SK-N-SH (cell line): Measurements from ENCODE around the gene MYO15A. TPM values are rescaled to one million over a fixed set of nuclear protein-coding genes. Genes with fewer than 3 reads are reported as not detected.
A peak's percentile ranks its signal among the peaks of the same experiment; 100 is the strongest.

Experiments used
- CTCF ChIA-PET: fragments of 300-600, 350-600 bp; formaldehyde crosslinking; extraction: SDS; loops from one replicate; lab custom pipeline; 2021; lab: Yijun Ruan, JAX
- POLR2A ChIA-PET: fragments of 350-600 bp; sonication (Branson Sonifier 250); formaldehyde crosslinking; extraction: SDS; loops from one replicate; lab custom pipeline; 2020; ENCODE audit warnings: antibody characterized with exemption, inconsistent platforms; lab: Yijun Ruan, JAX
- DNase-seq: peaks from one replicate; pipeline ENCODE4 v3.0.0; 2012
- H2AFZ ChIP-seq: fragments of 200-600 bp; sonication (generic); 2 replicates; pipeline ENCODE4 v1.8.1; 2016; ENCODE audit warnings: antibody characterized with exemption, mild to moderate bottlenecking, low read depth
- H3F3A ChIP-seq: fragments of 200-600 bp; sonication (generic); replicated peaks from 2 replicates; pipeline ENCODE3; 2016; ENCODE audit warnings: antibody characterized with exemption, mild to moderate bottlenecking; ENCODE audit not compliant: insufficient read depth
- H3K27ac ChIP-seq, 2 experiments: fragments of 200-500 bp in 1 of 2; fragments of 200-600 bp in 1 of 2; sonication (Bioruptor generic) in 1 of 2; sonication (generic), shearing (Covaris generic) in 1 of 2; 2 replicates each; pipeline versions ENCODE4 v1.5.1 to v1.6.1; 2014 to 2016; ENCODE audit warnings: low read depth in 2 of 2, inconsistent platforms in 1 of 2, low read length in 1 of 2, mild to moderate bottlenecking in 1 of 2, mixed read lengths in 1 of 2
- H3K27me3 ChIP-seq: fragments of 200-600 bp; sonication (generic), shearing (Covaris generic); 2 replicates; pipeline ENCODE4 v1.6.1; 2016; ENCODE audit warnings: mixed run types; ENCODE audit not compliant: insufficient read depth
- H3K36me3 ChIP-seq, 2 experiments: fragments of 200-500 bp in 1 of 2; fragments of 200-600 bp in 1 of 2; sonication (Bioruptor generic) in 1 of 2; sonication (generic) in 1 of 2; replicated peaks in 1 of 2; 2 replicates each; pipeline versions ENCODE3 to v1.5.1; 2014 to 2016; ENCODE audit warnings: low read length in 1 of 2, mild to moderate bottlenecking in 1 of 2; ENCODE audit not compliant: insufficient read depth in 2 of 2, control insufficient read depth in 1 of 2
- H3K4me1 ChIP-seq, 2 experiments: fragments of 200-500 bp in 1 of 2; fragments of 200-600 bp in 1 of 2; sonication (Bioruptor generic) in 1 of 2; sonication (generic), shearing (Covaris generic) in 1 of 2; 2 replicates each; pipeline versions ENCODE4 v1.5.1 to v1.6.1; 2014 to 2016; ENCODE audit warnings: low read depth in 1 of 2, low read length in 1 of 2, mixed run types in 1 of 2; ENCODE audit not compliant: insufficient read depth in 2 of 2, control insufficient read depth in 1 of 2
- H3K4me2 ChIP-seq: fragments of 200-600 bp; sonication (generic), shearing (Covaris generic); 2 replicates; pipeline ENCODE4 v1.6.1; 2017; ENCODE audit warnings: mixed run types
- H3K4me3 ChIP-seq, 2 experiments: fragments of 200-500 bp in 1 of 2; fragments of 200-600 bp in 1 of 2; sonication (Bioruptor generic) in 1 of 2; sonication (generic), shearing (Covaris generic) in 1 of 2; 2 replicates each; pipeline versions ENCODE4 v1.5.1 to v1.8.1; 2014 to 2016; ENCODE audit warnings: low read depth in 2 of 2, inconsistent platforms in 1 of 2, low read length in 1 of 2, mild to moderate bottlenecking in 1 of 2, mixed read lengths in 1 of 2, moderate library complexity in 1 of 2
- H3K79me2 ChIP-seq: fragments of 200-600 bp; sonication (generic); 2 replicates; pipeline ENCODE4 v1.8.1; 2017; ENCODE audit warnings: mild to moderate bottlenecking; ENCODE audit not compliant: insufficient read depth
- H3K9ac ChIP-seq: fragments of 200-600 bp; sonication (generic); 2 replicates; pipeline ENCODE4 v1.6.1; 2017; ENCODE audit warnings: mixed run types
- H3K9me2 ChIP-seq: fragments of 200-600 bp; sonication (generic); 2 replicates; pipeline ENCODE4 v1.6.1; 2017; ENCODE audit warnings: mixed run types
- H3K9me3 ChIP-seq: fragments of 200-600 bp; sonication (generic); 2 replicates; pipeline ENCODE4 v1.6.1; 2017; ENCODE audit warnings: mixed run types, mild to moderate bottlenecking, moderate library complexity
- H4K20me1 ChIP-seq: fragments of 200-600 bp; sonication (generic); 2 replicates; pipeline ENCODE4 v1.6.1; 2017; ENCODE audit warnings: mild to moderate bottlenecking, mixed run types; ENCODE audit not compliant: insufficient read depth
- CHD2 ChIP-seq: fragments of 150-350 bp; IDR thresholded peaks from 2 replicates; pipeline ENCODE4 v1.6.1; 2018; ENCODE audit warnings: low read length; ENCODE audit not compliant: partially characterized antibody
- ELF1 ChIP-seq: IDR thresholded peaks from 2 replicates; pipeline ENCODE4 v1.4.0; 2012
- EP300 ChIP-seq, 2 experiments: IDR thresholded peaks; 2 replicates each; pipeline versions ENCODE4 v1.4.0 to v1.6.1; 2012; ENCODE audit warnings: borderline replicate concordance in 1 of 2, low read depth in 1 of 2, low read length in 1 of 2
- EZH2phosphoT487 ChIP-seq: fragments of 200-600 bp; sonication (generic); IDR thresholded peaks from 2 replicates; pipeline ENCODE4 v1.6.1; 2017; ENCODE audit warnings: low read depth, mixed run types, mild to moderate bottlenecking, antibody characterized with exemption, moderate library complexity, borderline replicate concordance
- FOXJ3 ChIP-seq: sonication (generic); formaldehyde crosslinking; IDR thresholded peaks from 2 replicates; pipeline ENCODE4 v1.5.1; 2020; ENCODE audit warnings: mild to moderate bottlenecking, missing genetic modification reagents
- FOXM1 ChIP-seq: IDR thresholded peaks from 2 replicates; pipeline ENCODE4 v1.4.0; 2012; ENCODE audit warnings: low read depth, mild to moderate bottlenecking
- GABPA ChIP-seq: IDR thresholded peaks from 2 replicates; pipeline ENCODE4 v1.4.0; 2012; ENCODE audit warnings: low read depth, mild to moderate bottlenecking
- GATA2 ChIP-seq: sonication (generic); formaldehyde crosslinking; IDR thresholded peaks from 2 replicates; pipeline ENCODE4 v1.5.0; 2020; ENCODE audit warnings: mild to moderate bottlenecking, missing genetic modification reagents
- JUND ChIP-seq: IDR thresholded peaks from 2 replicates; pipeline ENCODE4 v1.4.0; 2012
- MEF2A ChIP-seq: IDR thresholded peaks from 2 replicates; pipeline ENCODE4 v1.4.0; 2012; ENCODE audit warnings: low read depth, borderline replicate concordance
- NFIC ChIP-seq: IDR thresholded peaks from 2 replicates; pipeline ENCODE4 v1.4.0; 2012; ENCODE audit warnings: borderline replicate concordance
- POLR2AphosphoS5 ChIP-seq: IDR thresholded peaks from 2 replicates; pipeline ENCODE4 v1.6.1; 2012; ENCODE audit warnings: low read depth, low read length
- RCOR1 ChIP-seq: fragments of 150-350 bp; IDR thresholded peaks from 2 replicates; pipeline ENCODE4 v1.6.1; 2017; ENCODE audit warnings: antibody characterized with exemption, low read length
- SMC3 ChIP-seq: IDR thresholded peaks from 2 replicates; pipeline ENCODE4 v1.6.1; 2012; ENCODE audit warnings: low read depth, low read length, improper control_type of control experiment
- TAF1 ChIP-seq: IDR thresholded peaks from 2 replicates; pipeline ENCODE4 v1.6.1; 2012; ENCODE audit warnings: low read depth, mild to moderate bottlenecking, low read length, moderate library complexity, borderline replicate concordance
- TCF12 ChIP-seq: IDR thresholded peaks from 2 replicates; pipeline ENCODE4 v1.4.0; 2012
- TEAD4 ChIP-seq: IDR thresholded peaks from 2 replicates; pipeline ENCODE4 v1.4.0; 2012; ENCODE audit warnings: mild to moderate bottlenecking, borderline replicate concordance; ENCODE audit not compliant: insufficient read depth
- WGBS: methylation state at CpG from one replicate; pipeline ENCODE4 v1.1.6; 2017; ENCODE audit warnings: low lambda C conversion rate; 5-methylcytosine and 5-hydroxymethylcytosine counted together
- polyA plus RNA-seq, 3 experiments: library from polyadenylated mRNA; depleted of rRNA; stranded (reverse); fragments of >200 nt; gene quantifications; 2 replicates each; pipeline ENCODE4 v1.2.3, GENCODE V29; 2012
- TF ChIP-seq, protein P1 (sequence below): IDR thresholded peaks from 2 replicates; pipeline ENCODE4 v1.4.0; 2012; ENCODE audit warnings: low read depth
- TF ChIP-seq, protein P2 (sequence below): IDR thresholded peaks from 2 replicates; pipeline ENCODE4 v1.4.0; 2012; ENCODE audit warnings: low read depth, borderline replicate concordance
- TF ChIP-seq, protein P3 (sequence below): fragments of 150-350 bp; IDR thresholded peaks from 2 replicates; pipeline ENCODE4 v1.6.1; 2016; ENCODE audit warnings: mild to moderate bottlenecking, low read depth, low read length

Gene MYO15A
- polyA plus RNA-seq, 1 of the 3 experiments (the other 2 are of a cell fraction), result 0.43 TPM

DNA sequence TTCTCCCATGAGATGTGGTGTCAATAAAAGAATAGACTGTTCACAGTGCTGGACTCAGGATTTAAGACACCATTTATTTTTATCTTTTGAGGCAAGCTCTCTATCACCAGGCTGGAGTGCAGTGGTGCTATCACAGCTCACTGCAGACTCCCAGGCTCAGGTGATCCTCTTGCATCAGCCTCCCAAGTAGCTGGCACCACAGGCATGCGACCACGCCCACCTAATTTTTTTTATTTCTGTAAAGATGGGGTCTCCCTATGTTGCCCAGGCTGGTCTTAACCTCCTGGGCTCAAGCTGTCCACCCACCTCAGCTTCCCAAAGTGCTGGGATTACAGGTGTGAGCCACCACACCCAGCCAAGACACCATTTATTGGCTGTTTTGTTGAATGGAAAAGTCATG is 39.5 kb upstream of the MYO15A start:
- Histone ChIP-seq H3K4me3 (no peak overlapping the region), H3K9me3 (no peaks in the 10 kb centered on the region), H3K4me1 (no peaks in the 10 kb centered on the region), H3K4me2 (no peak overlapping the region), H3K9me2 (no peaks in the 10 kb centered on the region), H4K20me1 (no peaks in the 10 kb centered on the region), H3K79me2 (no peaks in the 10 kb centered on the region), H3K27ac (no peak overlapping the region), H3F3A (peaks cover 4% of the 10 kb centered on the region), H3K9ac (no peak overlapping the region), H2AFZ (no peak overlapping the region), H3K36me3 (peaks cover under 1 to 17% of the 10 kb centered on the region in 2 experiments), H3K27me3 (no peaks in the 10 kb centered on the region)
- POLR2A ChIA-PET, result no interaction called here
- TF ChIP-seq FOXJ3 (CRISPR knock-in tag) (no peak), JUND (no peak), GATA2 (CRISPR knock-in tag) (no peak), TEAD4 (no peak), TAF1 (no peak), MEF2A (no peak), TCF12 (no peak), CHD2 (no peak), ELF1 (no peak), POLR2AphosphoS5 (no peak), RCOR1 (no peak)
- TF ChIP-seq, protein P1, sequence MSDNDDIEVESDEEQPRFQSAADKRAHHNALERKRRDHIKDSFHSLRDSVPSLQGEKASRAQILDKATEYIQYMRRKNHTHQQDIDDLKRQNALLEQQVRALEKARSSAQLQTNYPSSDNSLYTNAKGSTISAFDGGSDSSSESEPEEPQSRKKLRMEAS, result no peak
- TF ChIP-seq, protein P2, sequence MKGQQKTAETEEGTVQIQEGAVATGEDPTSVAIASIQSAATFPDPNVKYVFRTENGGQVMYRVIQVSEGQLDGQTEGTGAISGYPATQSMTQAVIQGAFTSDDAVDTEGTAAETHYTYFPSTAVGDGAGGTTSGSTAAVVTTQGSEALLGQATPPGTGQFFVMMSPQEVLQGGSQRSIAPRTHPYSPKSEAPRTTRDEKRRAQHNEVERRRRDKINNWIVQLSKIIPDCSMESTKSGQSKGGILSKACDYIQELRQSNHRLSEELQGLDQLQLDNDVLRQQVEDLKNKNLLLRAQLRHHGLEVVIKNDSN, result no peak
- TF ChIP-seq, protein P3, sequence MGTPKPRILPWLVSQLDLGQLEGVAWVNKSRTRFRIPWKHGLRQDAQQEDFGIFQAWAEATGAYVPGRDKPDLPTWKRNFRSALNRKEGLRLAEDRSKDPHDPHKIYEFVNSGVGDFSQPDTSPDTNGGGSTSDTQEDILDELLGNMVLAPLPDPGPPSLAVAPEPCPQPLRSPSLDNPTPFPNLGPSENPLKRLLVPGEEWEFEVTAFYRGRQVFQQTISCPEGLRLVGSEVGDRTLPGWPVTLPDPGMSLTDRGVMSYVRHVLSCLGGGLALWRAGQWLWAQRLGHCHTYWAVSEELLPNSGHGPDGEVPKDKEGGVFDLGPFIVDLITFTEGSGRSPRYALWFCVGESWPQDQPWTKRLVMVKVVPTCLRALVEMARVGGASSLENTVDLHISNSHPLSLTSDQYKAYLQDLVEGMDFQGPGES, result no peak
- DNase-seq, result no peak
- CTCF ChIA-PET, result interaction anchor here (1.0 kb wide), 1 partner anchor 26 kb away, joined by 3 read pairs; no protein-coding TSS in a partner anchor
- WGBS, result 89% methylated on average over 2 of the region's 2 CpGs

DNA sequence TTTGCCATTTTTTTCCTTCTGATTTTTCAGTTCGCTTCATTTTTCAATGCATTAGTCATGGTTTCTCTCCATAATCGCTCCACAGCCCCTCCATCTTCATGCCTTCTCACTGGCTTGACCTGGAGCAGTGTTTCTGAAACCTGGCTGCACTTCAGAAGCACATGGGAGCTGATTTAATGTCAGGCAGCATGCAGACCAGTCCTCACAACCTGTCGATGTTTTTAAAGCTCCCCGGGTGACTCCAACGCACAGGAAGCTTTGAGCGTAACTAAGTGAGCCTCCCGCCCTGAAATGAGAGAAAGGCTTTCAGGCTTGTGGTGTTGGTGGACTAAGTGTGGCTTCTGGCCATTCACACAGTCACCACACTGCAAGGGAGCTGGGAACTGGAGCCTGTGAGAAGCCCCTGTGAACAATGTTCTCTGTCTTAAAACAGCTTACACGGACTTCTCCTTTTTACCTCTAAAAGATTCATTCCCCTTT is 37.7 kb upstream of the MYO15A start:
- CTCF ChIA-PET, result interaction anchor here (1.5 kb wide), 1 partner anchor 77 kb away, joined by 3 read pairs; no protein-coding TSS in a partner anchor
- DNase-seq, result no peak
- no peak overlapping the region for H3K27ac ChIP-seq

More for the DNA sequence above, 37.7 kb upstream of the MYO15A start:
- Histone ChIP-seq H3K9ac (no peak overlapping the region), H3K4me2 (peak overlapping the region; percentile 19; the same call in 1 of the 2 replicates), H3K4me1 (peaks cover 0 to 2% of the 10 kb centered on the region in 2 experiments; a peak in 1 of 4 replicates), H3K36me3 (no peaks in the 10 kb centered on the region), H4K20me1 (no peaks in the 10 kb centered on the region), H3K27me3 (no peaks in the 10 kb centered on the region), H3F3A (peaks cover 4% of the 10 kb centered on the region), H2AFZ (peak overlapping the region; percentile 54; the same call in 1 of the 2 replicates), H3K9me3 (no peaks in the 10 kb centered on the region), H3K79me2 (no peaks in the 10 kb centered on the region), H3K4me3 (no peak overlapping the region), H3K9me2 (no peaks in the 10 kb centered on the region)
- TF ChIP-seq GABPA (no peak), FOXJ3 (CRISPR knock-in tag) (no peak), SMC3 (no peak), GATA2 (CRISPR knock-in tag) (no peak), NFIC (no peak), EP300 (IDR thresholded peaks at IDR 0.05; ENCODE audit: borderline replicate concordance in 1 of 2, low read depth in 1 of 2, low read length in 1 of 2) (no peak), FOXM1 (no peak), EZH2phosphoT487 (no peak), JUND (no peak)
- TF ChIP-seq, protein P2, result no peak
- TF ChIP-seq, protein P3, result no peak
- POLR2A ChIA-PET, result no interaction called here
- WGBS, result 59% methylated on average over 8 of the region's 8 CpGs
